Stimulated activated naive CD4-positive, alpha-beta T cell treated with Interleukin-2 at 50 U/mL for 16 hours (primary cell): Measurements from ENCODE around the gene PLK1.
"Not testable (repeated sequence)": the region's sequence is repeated elsewhere in the genome, so short reads cannot be mapped to it uniquely, and the experiment has no call there.

Experiments used
- DNase-seq: peaks from one replicate; lab custom pipeline; 2025; lab: John Stamatoyannopoulos, UW

Gene PLK1

DNA sequence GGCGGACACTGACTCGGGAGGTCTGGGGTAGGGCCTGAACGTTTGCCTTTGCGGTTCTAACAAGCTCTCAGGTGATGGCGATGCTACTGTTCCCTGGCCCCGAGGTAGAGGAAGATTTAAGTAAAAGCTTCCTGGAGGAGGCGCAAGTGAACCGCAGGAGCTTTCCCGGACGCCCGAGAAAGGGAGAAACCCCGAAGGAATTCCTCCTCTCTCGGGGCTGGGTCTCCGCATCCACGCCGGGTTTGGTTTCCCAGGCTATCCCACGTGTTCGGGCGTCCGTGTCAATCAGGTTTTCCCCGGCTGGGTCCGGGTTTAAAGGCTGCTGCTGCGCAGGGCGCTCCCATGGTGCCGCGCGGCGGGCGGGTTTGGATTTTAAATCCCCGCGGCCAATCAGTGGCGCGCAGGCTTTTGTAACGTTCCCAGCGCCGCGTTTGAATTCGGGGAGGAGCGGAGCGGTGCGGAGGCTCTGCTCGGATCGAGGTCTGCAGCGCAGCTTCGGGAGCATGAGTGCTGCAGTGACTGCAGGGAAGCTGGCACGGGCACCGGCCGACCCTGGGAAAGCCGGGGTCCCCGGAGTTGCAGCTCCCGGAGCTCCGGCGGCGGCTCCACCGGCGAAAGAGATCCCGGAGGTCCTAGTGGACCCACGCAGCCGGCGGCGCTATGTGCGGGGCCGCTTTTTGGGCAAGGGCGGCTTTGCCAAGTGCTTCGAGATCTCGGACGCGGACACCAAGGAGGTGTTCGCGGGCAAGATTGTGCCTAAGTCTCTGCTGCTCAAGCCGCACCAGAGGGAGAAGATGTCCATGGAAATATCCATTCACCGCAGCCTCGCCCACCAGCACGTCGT, at the start of gene PLK1:
Gene PLK1, plus strand, starts transcription at position 460 of the 844 bp plus-strand sequence. Its CDS starts 44 bp downstream, at position 504.
- DNase-seq, result peak; percentile 74

GRCh38 chr16:23629516-23629915, 49.2 kb upstream of the PLK1 start:
- no peak for DNase-seq

- not testable (repeated sequence) for DNase-seq
These were observed 46.8 kb upstream of the PLK1 start for GRCh38 chr16:23631874-23632273.

GRCh38 chr16:23634461-23635036, 44.1 kb upstream of the PLK1 start:
- no peak for DNase-seq

DNA sequence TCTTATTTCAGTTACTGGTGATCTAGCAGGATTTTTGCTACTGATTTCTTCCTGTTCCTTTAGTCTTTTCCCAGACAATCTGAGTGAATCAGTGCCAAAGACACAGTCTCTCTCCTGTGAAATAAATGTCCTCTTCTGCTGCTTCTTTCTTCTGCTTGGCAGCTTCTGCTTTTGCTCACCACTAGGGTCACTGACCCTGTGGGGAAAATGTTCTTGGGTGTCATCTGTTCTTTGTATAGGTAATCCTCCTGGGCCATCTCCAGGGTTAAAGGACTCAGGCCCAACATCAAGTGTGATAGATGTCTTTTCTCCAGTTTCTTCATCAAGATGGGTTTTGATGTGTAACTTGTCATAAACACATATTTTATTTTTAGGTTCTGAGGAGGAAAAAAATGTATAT, 42.7 kb upstream of the PLK1 start:
- DNase-seq, result no peak

DNA sequence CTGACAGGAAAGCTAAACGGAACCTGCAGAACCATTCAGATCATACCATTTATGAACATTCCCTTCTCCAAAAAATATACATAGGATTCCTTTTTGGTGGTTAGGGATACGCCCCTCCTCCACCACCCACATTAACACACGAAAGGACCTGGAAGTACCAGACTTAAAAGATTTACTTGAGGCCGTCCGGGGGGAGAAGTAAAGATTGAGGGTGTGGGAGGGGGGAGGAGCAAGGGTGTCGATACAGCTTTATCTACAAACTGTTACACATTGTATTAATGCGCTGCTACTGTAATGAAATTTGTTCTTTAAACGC, 38.1 kb upstream of the PLK1 start:
- DNase-seq, result peak; percentile 23

GRCh38 chr16:23640931-23641765, 37.5 kb upstream of the PLK1 start, which contains the start of the genes DCTN5 and PALB2:
Gene DCTN5, plus strand, starts transcription at chr16:23641466. Its CDS starts 77 bp downstream, at chr16:23641543.
Gene PALB2, minus strand, starts transcription at chr16:23641310. Its CDS starts 153 bp downstream, at chr16:23641157.
- DNase-seq, result peak; percentile 90

DNA sequence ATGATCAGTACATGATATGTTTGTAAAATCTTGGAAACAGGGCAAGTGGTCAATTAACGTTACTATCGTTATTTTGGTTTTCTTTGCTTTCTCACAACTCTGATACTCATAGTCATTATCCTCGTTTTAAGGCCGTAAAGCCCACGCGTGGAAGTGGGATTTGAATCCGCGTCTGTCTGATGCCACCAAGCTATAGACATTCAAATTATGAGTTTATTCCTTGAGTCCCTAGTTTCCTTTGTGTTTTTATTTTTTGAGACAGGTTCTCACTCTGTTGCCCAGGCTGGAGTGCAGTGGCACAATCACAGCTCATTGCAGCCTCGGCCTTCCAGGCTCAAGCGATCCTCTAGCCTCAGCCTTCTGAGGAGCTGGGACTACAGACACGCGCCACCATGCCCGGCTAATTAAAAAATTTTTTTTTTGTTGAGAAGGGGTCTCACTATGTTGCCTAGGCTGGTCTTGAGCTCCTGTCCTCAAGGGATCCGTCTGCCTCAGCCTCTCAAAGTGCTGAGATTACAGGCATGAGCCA, 36.4 kb upstream of the PLK1 start:
- DNase-seq, result no peak

GRCh38 chr16:23650674-23651416, 27.8 kb upstream of the PLK1 start:
- DNase-seq, result no peak

DNA sequence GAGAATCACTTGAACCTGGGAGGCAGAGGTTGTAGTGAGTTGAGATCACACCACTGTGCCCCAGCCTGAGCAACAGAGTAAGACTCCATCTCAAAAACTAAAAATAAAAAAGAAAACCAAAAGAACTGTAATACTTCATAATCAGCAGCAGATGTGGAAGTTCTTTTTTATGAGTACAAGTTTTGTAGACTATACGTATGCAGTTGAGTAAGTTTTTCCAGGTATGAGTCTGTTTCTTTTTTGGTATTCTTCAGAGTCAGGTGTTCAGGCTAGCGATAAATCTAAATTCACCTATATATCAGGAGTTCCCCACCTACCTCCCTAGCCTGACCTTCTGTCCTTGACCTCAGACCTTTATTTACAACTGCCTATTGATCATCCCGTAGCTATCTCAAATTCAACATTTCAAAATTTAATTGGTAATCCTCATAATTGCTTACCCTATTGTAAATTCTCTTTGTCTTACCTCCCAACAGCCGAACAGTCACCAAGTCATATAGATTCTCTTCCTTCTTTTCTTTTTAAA, 26.7 kb upstream of the PLK1 start:
- DNase-seq, result no peak

- DNase-seq, result no peak
These were observed 14.8 kb upstream of the PLK1 start for GRCh38 chr16:23663918-23664317.

GRCh38 chr16:23666571-23667354, 11.9 kb upstream of the PLK1 start:
- DNase-seq, result no peak

GRCh38 chr16:23667355-23667659, 11.4 kb upstream of the PLK1 start:
- no peak for DNase-seq

DNA sequence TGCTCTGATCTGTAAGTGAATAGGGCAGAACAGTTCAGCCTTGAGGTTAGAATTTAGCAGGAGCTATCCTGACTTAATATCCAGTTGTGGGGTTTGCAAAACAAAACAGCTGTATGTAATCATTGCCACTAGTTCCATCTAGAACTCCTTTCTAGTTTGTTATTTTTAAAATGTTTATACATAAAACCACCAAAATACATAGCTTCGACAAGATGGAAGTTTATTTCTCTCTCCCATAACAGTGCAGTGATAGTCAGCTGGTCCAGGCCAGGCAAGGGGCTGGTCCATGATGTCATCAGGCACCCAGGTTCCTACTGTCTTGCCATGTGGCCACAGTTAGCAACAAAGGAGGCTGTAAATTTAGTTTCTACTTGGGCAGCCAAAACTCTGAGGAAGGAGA, 10.5 kb upstream of the PLK1 start:
- no peak for DNase-seq

- no peak for DNase-seq
These were observed 9.8 kb upstream of the PLK1 start for GRCh38 chr16:23668873-23669272.

DNA sequence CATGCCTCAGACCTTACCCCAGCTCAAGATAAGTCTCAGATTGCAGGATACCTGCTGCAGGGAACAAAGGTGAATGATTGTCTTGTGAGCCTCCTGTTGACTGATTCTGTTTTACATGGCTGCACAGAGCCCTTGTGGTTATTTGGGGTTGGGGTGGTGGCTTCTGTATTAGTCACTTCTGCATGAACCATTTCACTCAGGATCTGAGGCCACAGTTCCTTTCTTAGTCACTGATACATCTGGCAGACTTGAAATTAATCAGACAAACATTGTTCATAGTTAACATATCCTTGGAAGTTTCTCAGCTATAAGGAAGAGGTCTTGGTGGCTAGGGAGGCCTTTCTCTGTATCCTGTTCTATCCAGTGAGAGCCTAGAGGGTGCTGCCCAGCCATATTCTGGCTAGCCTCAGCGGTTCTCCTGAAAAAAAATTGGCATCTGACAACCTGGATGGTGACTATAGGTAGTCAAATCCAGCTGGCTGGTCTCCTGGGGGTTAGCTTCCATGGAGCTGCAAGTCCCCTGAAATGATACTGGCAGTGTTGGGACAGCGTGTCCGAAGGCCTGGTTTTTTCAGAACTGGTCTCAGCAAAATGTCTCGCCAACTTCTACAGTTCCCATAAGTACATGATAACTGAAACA, 8.4 kb upstream of the PLK1 start:
- peak; percentile 27 for DNase-seq

DNA sequence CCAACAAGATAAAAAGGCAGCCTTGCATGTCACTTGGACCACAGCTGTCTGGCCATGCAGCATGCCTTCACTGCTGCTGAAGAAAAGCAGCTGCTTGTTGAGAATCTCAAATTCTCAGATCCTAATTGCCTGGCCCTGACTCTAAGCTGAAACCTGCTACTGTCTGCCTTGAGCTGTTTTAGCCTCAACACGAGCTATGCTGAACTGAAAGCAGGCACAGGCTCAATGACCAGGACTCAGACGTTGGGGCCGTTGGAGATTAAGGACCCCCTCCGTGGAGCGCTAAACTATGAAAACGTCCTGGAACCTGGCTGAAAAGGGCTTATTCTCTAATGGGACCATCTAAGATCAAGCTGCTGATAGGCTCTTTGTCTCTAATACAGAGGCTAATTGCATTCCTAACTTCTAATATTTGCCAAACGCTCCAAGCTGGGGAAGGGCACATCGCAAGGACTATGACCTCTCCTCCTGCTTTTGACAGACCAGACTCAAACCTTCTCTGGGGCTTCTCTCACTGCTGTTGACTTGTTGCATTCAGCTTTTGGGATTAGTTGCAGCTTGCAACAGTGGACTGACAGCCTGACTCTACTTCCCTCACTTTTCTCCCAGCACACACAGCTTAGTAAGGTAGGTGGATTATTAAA, 4.6 kb upstream of the PLK1 start:
- DNase-seq, result no peak

DNA sequence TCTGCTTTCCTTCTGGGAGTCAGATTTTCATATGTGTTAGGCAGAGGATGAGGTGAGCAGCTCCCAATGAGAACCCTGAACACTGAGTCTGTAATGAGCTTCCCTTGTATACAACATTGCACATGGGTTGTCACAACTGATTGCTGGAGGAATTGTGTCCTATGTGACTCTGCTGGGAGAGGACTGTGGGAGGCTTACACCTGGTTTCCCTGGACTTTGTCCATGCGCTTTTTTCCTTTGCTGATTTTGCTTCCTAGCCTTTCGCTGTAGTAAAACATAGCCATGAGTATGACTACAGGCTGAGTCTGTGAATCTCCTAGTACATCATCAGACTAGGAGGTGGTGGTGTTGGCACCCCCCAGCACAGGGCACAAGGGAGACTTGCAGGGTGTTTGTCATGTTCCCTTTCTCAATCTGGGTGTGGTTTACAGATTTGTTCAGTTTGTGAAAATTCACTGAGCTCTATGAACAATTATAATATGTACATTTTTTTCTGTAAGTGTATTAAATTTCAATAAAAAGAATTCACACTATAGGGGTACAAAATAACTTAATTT, 1.7 kb upstream of the PLK1 start:
- DNase-seq, result no peak

DNA sequence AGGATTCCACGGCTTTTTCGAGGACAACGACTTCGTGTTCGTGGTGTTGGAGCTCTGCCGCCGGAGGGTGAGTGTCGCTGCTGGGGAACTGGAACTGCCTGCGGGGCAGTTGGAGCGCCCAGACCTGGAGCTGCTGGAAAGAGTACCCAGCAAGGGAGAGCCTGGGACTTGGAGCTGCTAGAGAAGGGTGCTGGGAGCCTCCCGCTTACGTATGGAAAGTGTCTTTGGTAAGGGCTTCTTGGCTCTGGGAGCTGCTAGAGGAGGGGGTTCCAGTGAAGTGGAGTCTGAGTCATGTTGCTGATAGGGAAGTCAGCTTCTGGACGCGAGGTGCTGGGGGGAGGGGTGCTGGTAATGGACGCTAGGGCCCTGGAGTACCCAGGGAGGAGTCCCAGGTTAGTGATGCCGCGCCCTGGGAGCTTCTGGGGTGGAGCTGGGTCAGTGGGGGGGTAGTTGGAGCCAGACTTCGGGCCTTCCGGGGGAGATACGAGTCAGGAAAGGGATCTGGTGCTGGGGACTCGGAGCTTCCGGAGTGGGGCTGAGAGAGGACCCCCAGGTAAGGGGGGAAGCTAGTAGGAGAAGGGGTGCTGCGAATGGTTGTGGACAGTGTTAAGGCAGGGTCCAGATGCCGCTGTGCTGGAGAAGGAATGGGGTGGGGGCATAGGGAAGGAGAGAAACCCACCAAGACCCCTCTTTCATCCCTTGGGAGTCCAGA, 741 bp downstream of the PLK1 start:
- DNase-seq, result no peak
